ENCODE results near the gene ABCC1.

DNA sequence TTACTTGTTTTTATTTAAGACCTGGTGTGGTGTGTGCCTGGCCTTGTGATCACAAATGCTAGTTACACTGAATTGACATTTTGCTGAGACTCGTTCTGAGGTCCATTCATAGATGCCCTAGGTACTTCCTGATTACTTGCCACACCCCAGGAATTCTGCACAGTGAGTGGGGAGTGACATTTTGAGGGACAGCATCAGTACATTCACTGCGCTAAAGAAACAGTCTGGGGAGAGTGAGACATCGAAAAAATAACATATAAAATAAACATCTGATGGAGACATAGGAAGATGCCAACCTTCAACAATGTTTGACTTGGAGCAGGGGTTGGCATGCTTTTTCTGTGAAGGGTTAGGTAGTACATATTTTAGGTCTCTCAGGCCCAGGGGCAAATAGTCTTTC is 30.4 kb downstream of the ABCC1 start:
- TF ChIP-seq, protein P1, sequence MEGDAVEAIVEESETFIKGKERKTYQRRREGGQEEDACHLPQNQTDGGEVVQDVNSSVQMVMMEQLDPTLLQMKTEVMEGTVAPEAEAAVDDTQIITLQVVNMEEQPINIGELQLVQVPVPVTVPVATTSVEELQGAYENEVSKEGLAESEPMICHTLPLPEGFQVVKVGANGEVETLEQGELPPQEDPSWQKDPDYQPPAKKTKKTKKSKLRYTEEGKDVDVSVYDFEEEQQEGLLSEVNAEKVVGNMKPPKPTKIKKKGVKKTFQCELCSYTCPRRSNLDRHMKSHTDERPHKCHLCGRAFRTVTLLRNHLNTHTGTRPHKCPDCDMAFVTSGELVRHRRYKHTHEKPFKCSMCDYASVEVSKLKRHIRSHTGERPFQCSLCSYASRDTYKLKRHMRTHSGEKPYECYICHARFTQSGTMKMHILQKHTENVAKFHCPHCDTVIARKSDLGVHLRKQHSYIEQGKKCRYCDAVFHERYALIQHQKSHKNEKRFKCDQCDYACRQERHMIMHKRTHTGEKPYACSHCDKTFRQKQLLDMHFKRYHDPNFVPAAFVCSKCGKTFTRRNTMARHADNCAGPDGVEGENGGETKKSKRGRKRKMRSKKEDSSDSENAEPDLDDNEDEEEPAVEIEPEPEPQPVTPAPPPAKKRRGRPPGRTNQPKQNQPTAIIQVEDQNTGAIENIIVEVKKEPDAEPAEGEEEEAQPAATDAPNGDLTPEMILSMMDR (IDR thresholded peaks at IDR 0.05; ENCODE audit: low read depth, low read length, poor library complexity, severe bottlenecking): no peak
- TF ChIP-seq EZH2phosphoT487 (IDR thresholded peaks at IDR 0.05; ENCODE audit: borderline replicate concordance, low read length): no peak

All from DOHH2 (cell line).